ENCODE data around the gene CXCL3.

The CXCL3 gene

GRCh38 chr4:74000301-74000700 lies 38.2 kb downstream of the CXCL3 start:
- intact Hi-C loops (cut with DNase I; ENCODE audit: low total_unique reads) = no loop called here
- DNase-seq = no peak

GRCh38 chr4:73998040-73999011 lies 40.2 kb downstream of the CXCL3 start, which contains the start of gene CXCL5:
TSS of gene CXCL5 (minus strand) at chr4:73998677. CDS start at chr4:73998581, 96 bp downstream.
- H3K4me3 ChIP-seq = peak within 1 kb of the TSS; percentile 23 to 40
- no peak for DNase-seq
- intact Hi-C loops (cut with DNase I; ENCODE audit: low total_unique reads) = no loop called here
- H3K4me1 ChIP-seq = peaks cover 0 to 9% (median 8%) of the 10 kb centered on the region in 4 donors
- H3K36me3 ChIP-seq = no peaks in the 10 kb centered on the region
- TF ChIP-seq, protein P1, sequence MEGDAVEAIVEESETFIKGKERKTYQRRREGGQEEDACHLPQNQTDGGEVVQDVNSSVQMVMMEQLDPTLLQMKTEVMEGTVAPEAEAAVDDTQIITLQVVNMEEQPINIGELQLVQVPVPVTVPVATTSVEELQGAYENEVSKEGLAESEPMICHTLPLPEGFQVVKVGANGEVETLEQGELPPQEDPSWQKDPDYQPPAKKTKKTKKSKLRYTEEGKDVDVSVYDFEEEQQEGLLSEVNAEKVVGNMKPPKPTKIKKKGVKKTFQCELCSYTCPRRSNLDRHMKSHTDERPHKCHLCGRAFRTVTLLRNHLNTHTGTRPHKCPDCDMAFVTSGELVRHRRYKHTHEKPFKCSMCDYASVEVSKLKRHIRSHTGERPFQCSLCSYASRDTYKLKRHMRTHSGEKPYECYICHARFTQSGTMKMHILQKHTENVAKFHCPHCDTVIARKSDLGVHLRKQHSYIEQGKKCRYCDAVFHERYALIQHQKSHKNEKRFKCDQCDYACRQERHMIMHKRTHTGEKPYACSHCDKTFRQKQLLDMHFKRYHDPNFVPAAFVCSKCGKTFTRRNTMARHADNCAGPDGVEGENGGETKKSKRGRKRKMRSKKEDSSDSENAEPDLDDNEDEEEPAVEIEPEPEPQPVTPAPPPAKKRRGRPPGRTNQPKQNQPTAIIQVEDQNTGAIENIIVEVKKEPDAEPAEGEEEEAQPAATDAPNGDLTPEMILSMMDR (IDR thresholded peaks at IDR 0.05) = no peak
- H3K27me3 ChIP-seq = no peaks in the 10 kb centered on the region
- H3K27ac ChIP-seq = no peak within 1 kb of the TSS
- no peaks in the 10 kb centered on the region for H3K9me3 ChIP-seq

More at GRCh38 chr4:74000301-74000700, 38.2 kb downstream of the CXCL3 start:
- TF ChIP-seq, protein P1 (IDR thresholded peaks at IDR 0.05) = no peak
- Histone ChIP-seq H3K9me3 (no peaks in the 10 kb centered on the region), H3K27ac (no peak overlapping the region), H3K27me3 (no peaks in the 10 kb centered on the region), H3K36me3 (no peaks in the 10 kb centered on the region), H3K4me3 (no peak overlapping the region), H3K4me1 (peaks cover 0 to 9% (median 8%) of the 10 kb centered on the region in 4 donors)

- TF ChIP-seq, protein P1 (IDR thresholded peaks at IDR 0.05) = no peak
- Histone ChIP-seq H3K4me1 (no peaks in the 10 kb centered on the region), H3K36me3 (no peaks in the 10 kb centered on the region), H3K27me3 (no peaks in the 10 kb centered on the region), H3K4me3 (no peak overlapping the region), H3K9me3 (no peaks in the 10 kb centered on the region), H3K27ac (no peak overlapping the region)
- DNase-seq = no peak
- intact Hi-C loops (cut with DNase I; ENCODE audit: low total_unique reads) = no loop called here
Measured at GRCh38 chr4:73992050-73992449, 46.4 kb downstream of the CXCL3 start.

DNA sequence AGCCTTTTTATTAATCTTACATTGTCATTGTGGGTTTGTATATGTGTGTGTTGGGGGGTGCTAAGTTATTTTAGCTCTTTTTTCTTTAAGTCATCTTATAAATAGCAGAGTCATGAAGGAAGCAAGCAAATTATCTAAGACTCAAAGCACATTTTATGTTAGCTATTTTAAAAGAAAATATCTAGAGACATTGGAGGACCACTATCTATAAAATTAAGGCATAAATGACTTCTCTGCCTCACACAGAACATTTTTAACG lies 46.8 kb downstream of the CXCL3 start:
- H3K27ac ChIP-seq = no peak overlapping the region
- intact Hi-C loops (cut with DNase I; ENCODE audit: low total_unique reads) = no loop called here
- TF ChIP-seq, protein P1 (IDR thresholded peaks at IDR 0.05) = no peak
- no peak overlapping the region for H3K4me3 ChIP-seq
- no peaks in the 10 kb centered on the region for H3K4me1 ChIP-seq
- no peaks in the 10 kb centered on the region for H3K36me3 ChIP-seq
- H3K27me3 ChIP-seq = no peaks in the 10 kb centered on the region
- no peaks in the 10 kb centered on the region for H3K9me3 ChIP-seq
- no peak for DNase-seq

DNA sequence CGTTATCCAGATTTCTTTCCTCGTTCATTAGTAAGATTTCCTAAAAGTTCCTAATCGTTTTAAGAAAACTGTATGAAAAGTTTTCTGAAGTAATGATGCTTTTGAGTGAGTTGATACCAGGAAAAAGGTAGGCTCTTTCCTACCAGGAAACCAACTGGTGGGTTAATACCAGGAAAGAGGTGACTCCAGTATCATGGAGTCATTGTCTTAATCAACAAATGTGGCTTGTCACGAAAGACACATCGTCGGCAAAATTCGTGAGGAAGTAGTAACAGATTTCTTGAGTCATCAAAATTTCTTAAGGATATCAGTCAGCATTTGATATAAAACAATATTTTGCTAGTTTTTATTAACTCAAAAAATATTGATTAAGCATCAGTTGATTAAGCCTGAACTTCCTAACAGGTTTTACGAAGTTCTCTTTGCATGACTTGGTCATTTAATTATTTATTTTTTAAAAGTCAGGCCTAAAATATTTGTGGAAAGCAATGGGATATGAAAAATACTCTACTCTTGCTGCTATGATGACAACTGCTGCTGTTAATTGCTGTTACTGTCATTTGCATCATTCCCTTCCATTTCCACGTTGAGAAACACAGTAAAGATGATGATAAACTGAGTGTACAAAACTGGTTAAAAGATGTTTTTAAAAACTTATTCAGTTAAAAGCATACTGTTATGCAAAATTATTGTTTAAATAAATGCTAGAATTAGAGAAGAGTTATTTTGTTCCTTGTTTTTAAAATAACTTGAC lies 47.3 kb downstream of the CXCL3 start:
- Histone ChIP-seq H3K36me3 (no peaks in the 10 kb centered on the region), H3K27ac (no peak overlapping the region), H3K4me1 (no peaks in the 10 kb centered on the region), H3K27me3 (no peaks in the 10 kb centered on the region), H3K4me3 (no peak overlapping the region), H3K9me3 (no peaks in the 10 kb centered on the region)
- no peak for DNase-seq
- intact Hi-C loops (cut with DNase I; ENCODE audit: low total_unique reads) = no loop called here
- TF ChIP-seq, protein P1 (IDR thresholded peaks at IDR 0.05) = no peak
